H9 (cell line): ENCODE data around the gene B3GALT5. TPM values are rescaled to one million over a fixed set of nuclear protein-coding genes. Genes with fewer than 3 reads are reported as not detected.
A peak's percentile ranks its signal among the peaks of the same experiment; 100 is the strongest.

Source experiments
- DNase-seq: peaks from one replicate; pipeline ENCODE4 v3.0.0-alpha.2; 2017
- H2AFZ ChIP-seq: one replicate; pipeline ENCODE4 v1.6.1; 2013; ENCODE audit warnings: mild to moderate bottlenecking, low read length, control low read depth, moderate library complexity
- H2AK5ac ChIP-seq: 2 replicates; pipeline ENCODE4 v1.6.1; 2013; ENCODE audit warnings: low read length, control low read depth, mixed read lengths; ENCODE audit not compliant: insufficient read length
- H2BK120ac ChIP-seq: one replicate; pipeline ENCODE4 v1.6.1; 2013; ENCODE audit warnings: low read depth, mild to moderate bottlenecking, low read length, control low read depth, inconsistent platforms; ENCODE audit not compliant: poor library complexity, severe bottlenecking
- H2BK12ac ChIP-seq: 2 replicates; pipeline ENCODE4 v1.6.1; 2013; ENCODE audit warnings: low read length, control low read depth, mixed read lengths, low read depth; ENCODE audit not compliant: insufficient read length
- H2BK15ac ChIP-seq: 2 replicates; pipeline ENCODE4 v1.6.1; 2013; ENCODE audit warnings: low read depth, low read length, control low read depth
- H2BK20ac ChIP-seq: one replicate; pipeline ENCODE4 v1.6.1; 2013; ENCODE audit warnings: low read depth, mild to moderate bottlenecking, low read length, control low read depth, inconsistent platforms; ENCODE audit not compliant: poor library complexity, severe bottlenecking
- H2BK5ac ChIP-seq: 2 replicates; pipeline ENCODE4 v1.6.1; 2013; ENCODE audit warnings: low read length, control low read depth, mixed read lengths; ENCODE audit not compliant: insufficient read length
- H3K14ac ChIP-seq: 2 replicates; pipeline ENCODE4 v1.6.1; 2013; ENCODE audit warnings: low read length, control low read depth; ENCODE audit not compliant: insufficient read depth
- H3K18ac ChIP-seq: 2 replicates; pipeline ENCODE4 v1.6.1; 2013; ENCODE audit warnings: low read depth, mild to moderate bottlenecking, mixed read lengths, low read length, control low read depth; ENCODE audit not compliant: insufficient read length
- H3K23ac ChIP-seq: 2 replicates; pipeline ENCODE4 v1.6.1; 2013; ENCODE audit warnings: low read length, control low read depth, mixed read lengths, low read depth; ENCODE audit not compliant: insufficient read length
- H3K23me2 ChIP-seq: 2 replicates; pipeline ENCODE4 v1.6.1; 2013; ENCODE audit warnings: low read depth, mild to moderate bottlenecking, mixed read lengths, low read length, control low read depth; ENCODE audit not compliant: insufficient read length, poor library complexity, severe bottlenecking
- H3K27ac ChIP-seq: 2 replicates; pipeline ENCODE4 v1.5.1; 2013; ENCODE audit warnings: low read length, control low read depth, mixed read lengths, low read depth; ENCODE audit not compliant: insufficient read length
- H3K27me3 ChIP-seq: 2 replicates; pipeline ENCODE4 v1.6.1; 2013; ENCODE audit warnings: low read length, control low read depth, inconsistent platforms; ENCODE audit not compliant: insufficient read depth
- H3K4ac ChIP-seq: 2 replicates; pipeline ENCODE4 v1.6.1; 2013; ENCODE audit warnings: low read depth, mild to moderate bottlenecking, control low read depth, inconsistent platforms, low read length, moderate library complexity
- H3K4me1 ChIP-seq: 2 replicates; pipeline ENCODE4 v1.6.1; 2013; ENCODE audit warnings: low read length, control low read depth, inconsistent platforms; ENCODE audit not compliant: insufficient read depth
- H3K4me2 ChIP-seq: 2 replicates; pipeline ENCODE4 v1.6.1; 2013; ENCODE audit warnings: low read length, control low read depth, mixed read lengths; ENCODE audit not compliant: insufficient read length, insufficient read depth
- H3K56ac ChIP-seq: 2 replicates; pipeline ENCODE4 v1.6.1; 2013; ENCODE audit warnings: low read depth, mild to moderate bottlenecking, mixed read lengths, low read length, control low read depth; ENCODE audit not compliant: insufficient read length
- H3K79me1 ChIP-seq: 2 replicates; pipeline ENCODE4 v1.6.1; 2013; ENCODE audit warnings: low read depth, mild to moderate bottlenecking, moderate library complexity, low read length, control low read depth, inconsistent platforms; ENCODE audit not compliant: insufficient read depth, poor library complexity, severe bottlenecking
- H3K79me2 ChIP-seq: 2 replicates; pipeline ENCODE4 v1.6.1; 2013; ENCODE audit warnings: low read length, control low read depth, inconsistent platforms; ENCODE audit not compliant: insufficient read depth
- H3K9ac ChIP-seq: 2 replicates; pipeline ENCODE4 v1.6.1; 2013; ENCODE audit warnings: low read length, control low read depth, mixed read lengths; ENCODE audit not compliant: insufficient read length; ENCODE audit errors: extremely low read depth
- H3K9me3 ChIP-seq: one replicate; pipeline ENCODE4 v1.6.1; 2013; ENCODE audit warnings: low read depth, low read length, inconsistent platforms; ENCODE audit not compliant: control insufficient read depth
- H3T11ph ChIP-seq: one replicate; pipeline ENCODE4 v1.6.1; 2013; ENCODE audit warnings: mild to moderate bottlenecking, low read length, control low read depth, inconsistent platforms
- H4K20me1 ChIP-seq: one replicate; pipeline ENCODE4 v1.6.1; 2013; ENCODE audit not compliant: control insufficient read depth, insufficient read length, insufficient read depth
- H4K5ac ChIP-seq: 2 replicates; pipeline ENCODE4 v1.6.1; 2013; ENCODE audit warnings: low read depth, mild to moderate bottlenecking, mixed read lengths, low read length, control low read depth; ENCODE audit not compliant: insufficient read length
- H4K8ac ChIP-seq: replicated peaks from 2 replicates; pipeline ENCODE4 v1.6.1; 2013; ENCODE audit warnings: low read length, control low read depth, mixed read lengths, low read depth; ENCODE audit not compliant: insufficient read length
- H4K91ac ChIP-seq: 2 replicates; pipeline ENCODE4 v1.6.1; 2013; ENCODE audit warnings: low read depth, mild to moderate bottlenecking, moderate library complexity, mixed read lengths, low read length, control low read depth; ENCODE audit not compliant: insufficient read length
- H3K27ac Mint-ChIP-seq, 3 experiments: 2 replicates in 2 of 3; 3 replicates in 1 of 3; pipeline ENCODE4 v1.8.0; 2020 to 2021; ENCODE audit warnings: mixed read lengths in 3 of 3, mild to moderate bottlenecking in 1 of 3, moderate library complexity in 1 of 3
- H3K27me3 Mint-ChIP-seq: 2 replicates; pipeline ENCODE4 v1.8.0; 2021; ENCODE audit warnings: low read depth, mild to moderate bottlenecking, moderate library complexity, mixed read lengths
- H3K36me3 Mint-ChIP-seq, 3 experiments: 2 replicates in 2 of 3; 3 replicates in 1 of 3; pipeline ENCODE4 v1.8.0; 2020 to 2021; ENCODE audit warnings: low read depth in 3 of 3, mixed read lengths in 3 of 3; ENCODE audit not compliant: insufficient read depth in 1 of 3
- H3K4me1 Mint-ChIP-seq, 2 experiments: 2 replicates each; pipeline ENCODE4 v1.8.0; 2020; ENCODE audit warnings: mixed read lengths in 2 of 2
- H3K4me3 Mint-ChIP-seq, 2 experiments: 2 replicates in 1 of 2; 3 replicates in 1 of 2; pipeline ENCODE4 v1.8.0; 2020 to 2021; ENCODE audit warnings: mild to moderate bottlenecking in 2 of 2, mixed read lengths in 2 of 2, moderate library complexity in 1 of 2
- H3K9me3 Mint-ChIP-seq, 2 experiments: 2 replicates in 1 of 2; 3 replicates in 1 of 2; pipeline ENCODE4 v1.8.0; 2020; ENCODE audit warnings: mild to moderate bottlenecking in 2 of 2, mixed read lengths in 2 of 2, moderate library complexity in 1 of 2
- WGBS: extraction: QIAGEN DNeasy Blood & Tissue Kit; methylation state at CpG from one replicate; pipeline ENCODE4 v1.1.7; 2013; ENCODE audit warnings: missing lambda C conversion rate, low lambda C conversion rate, mixed read lengths; ENCODE audit not compliant: insufficient read length; ENCODE audit errors: extremely low coverage; 5-methylcytosine and 5-hydroxymethylcytosine counted together
- total RNA-seq: library from RNA; stranded (reverse); gene quantifications from 2 replicates; pipeline ENCODE4 v1.2.1, GENCODE V29; 2021
- TF ChIP-seq, protein P1 (sequence below): fragments of 200-600 bp; sonication (generic); conservative IDR thresholded peaks from 3 replicates; pipeline ENCODE4 v1.8.0; 2021; ENCODE audit warnings: antibody characterized with exemption, mild to moderate bottlenecking

Gene B3GALT5
- total RNA-seq, 1 experiment from 2014 or later, result 24.7 TPM

DNA sequence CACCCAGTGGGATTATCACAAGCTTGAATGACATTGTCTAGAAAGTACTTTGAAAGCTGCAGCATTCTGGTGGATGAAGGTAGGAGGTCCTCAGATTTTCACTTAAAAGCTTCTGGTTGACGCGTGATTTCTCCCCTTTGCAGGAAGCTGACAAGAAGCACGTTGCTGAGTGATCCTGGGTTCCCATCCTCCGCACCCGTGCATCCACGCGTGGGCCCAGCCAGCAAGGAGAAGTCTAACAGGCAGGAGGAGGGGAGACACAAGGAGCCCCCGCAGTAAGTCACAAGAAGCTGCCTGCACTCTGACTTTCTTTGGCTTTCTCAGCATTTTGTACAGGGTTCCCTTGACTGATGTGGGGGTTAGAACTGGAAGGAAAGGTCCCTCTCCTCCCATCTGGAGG lies 7.8 kb upstream of the B3GALT5 start:
- Histone ChIP-seq H2BK12ac (no peak overlapping the region), H2BK20ac (no peak overlapping the region), H3T11ph (no peak overlapping the region), H4K5ac (no peak overlapping the region), H3K9ac (no peak overlapping the region), H3K27me3 (no peaks in the 10 kb centered on the region), H3K4me1 (no peaks in the 10 kb centered on the region), H2AFZ (no peak overlapping the region), H3K79me2 (no peaks in the 10 kb centered on the region), H4K8ac (no peak overlapping the region), H4K91ac (no peak overlapping the region), H3K14ac (no peak overlapping the region), H2AK5ac (no peak overlapping the region), H3K18ac (no peak overlapping the region), H2BK120ac (no peak overlapping the region), H3K9me3 (no peaks in the 10 kb centered on the region), H3K23me2 (no peaks in the 10 kb centered on the region), H3K56ac (no peak overlapping the region), H2BK15ac (no peak overlapping the region), H2BK5ac (no peak overlapping the region), H3K79me1 (no peaks in the 10 kb centered on the region), H3K4ac (no peak overlapping the region), H3K23ac (no peak overlapping the region), H3K27ac (no peak overlapping the region), H4K20me1 (no peaks in the 10 kb centered on the region), H3K4me2 (no peak overlapping the region)
- no peak overlapping the region for H3K4me3 Mint-ChIP-seq
- H3K9me3 Mint-ChIP-seq, result no peaks in the 10 kb centered on the region
- no peak for DNase-seq
- H3K4me1 Mint-ChIP-seq, result peaks cover 19 to 21% of the 10 kb centered on the region in 2 experiments
- 0 out of 7 replicates have a peak overlapping the region, but pooled peaks of 1 of the 3 experiments have one; percentile 39 for H3K27ac Mint-ChIP-seq
- H3K27me3 Mint-ChIP-seq, result no peaks in the 10 kb centered on the region
- no CpG with 5 or more reads among the region's 8 CpGs for WGBS
- peaks cover 16 to 62% (median 38%) of the 10 kb centered on the region in 3 experiments for H3K36me3 Mint-ChIP-seq
- TF ChIP-seq, protein P1, sequence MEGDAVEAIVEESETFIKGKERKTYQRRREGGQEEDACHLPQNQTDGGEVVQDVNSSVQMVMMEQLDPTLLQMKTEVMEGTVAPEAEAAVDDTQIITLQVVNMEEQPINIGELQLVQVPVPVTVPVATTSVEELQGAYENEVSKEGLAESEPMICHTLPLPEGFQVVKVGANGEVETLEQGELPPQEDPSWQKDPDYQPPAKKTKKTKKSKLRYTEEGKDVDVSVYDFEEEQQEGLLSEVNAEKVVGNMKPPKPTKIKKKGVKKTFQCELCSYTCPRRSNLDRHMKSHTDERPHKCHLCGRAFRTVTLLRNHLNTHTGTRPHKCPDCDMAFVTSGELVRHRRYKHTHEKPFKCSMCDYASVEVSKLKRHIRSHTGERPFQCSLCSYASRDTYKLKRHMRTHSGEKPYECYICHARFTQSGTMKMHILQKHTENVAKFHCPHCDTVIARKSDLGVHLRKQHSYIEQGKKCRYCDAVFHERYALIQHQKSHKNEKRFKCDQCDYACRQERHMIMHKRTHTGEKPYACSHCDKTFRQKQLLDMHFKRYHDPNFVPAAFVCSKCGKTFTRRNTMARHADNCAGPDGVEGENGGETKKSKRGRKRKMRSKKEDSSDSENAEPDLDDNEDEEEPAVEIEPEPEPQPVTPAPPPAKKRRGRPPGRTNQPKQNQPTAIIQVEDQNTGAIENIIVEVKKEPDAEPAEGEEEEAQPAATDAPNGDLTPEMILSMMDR, result no peak
